ENCODE measurements around the gene DENND1A. TPM values are rescaled to one million over a fixed set of nuclear protein-coding genes. Genes with fewer than 3 reads are reported as not detected.
A peak's percentile ranks its signal among the peaks of the same experiment; 100 is the strongest.

DENND1A gene
- total and polyA plus RNA-seq, 7 donors: 12.8 to 33.2 (median 19.2) TPM

DNA sequence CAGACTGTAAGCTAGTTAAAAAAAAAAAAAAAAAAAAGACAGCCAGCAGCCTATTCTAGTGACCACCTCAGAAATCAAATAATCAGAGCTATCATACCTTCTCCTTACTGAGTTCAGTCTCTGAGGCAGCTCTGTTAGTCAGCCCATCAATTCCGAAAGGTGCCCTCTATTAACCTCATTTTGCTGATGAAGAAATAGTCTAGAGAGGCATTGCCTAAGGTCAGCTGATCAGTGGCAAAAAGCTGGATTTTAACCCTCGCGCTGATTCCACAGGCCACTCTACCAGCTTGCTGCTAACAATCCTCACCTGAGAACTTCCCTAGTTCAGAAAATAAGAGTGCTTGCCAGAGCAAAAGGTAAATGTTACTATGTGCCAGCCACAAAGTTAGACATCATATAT lies 172.0 kb downstream of the DENND1A start:
- intact Hi-C loops (cut with DNase I): no loop called here
- Histone ChIP-seq H3K27me3 (no peaks in the 10 kb centered on the region), H3K36me3 (no peaks in the 10 kb centered on the region), H3K4me1 (peaks cover 0 to 57% (median 44%) of the 10 kb centered on the region in 4 donors), H3K4me3 (no peak overlapping the region), H3K27ac (peak overlapping the region in 1 of 4 donors; percentile 58), H3K9me3 (no peaks in the 10 kb centered on the region)
- DNase-seq: no peak
- TF ChIP-seq CTCF (IDR thresholded peaks at IDR 0.05) (no peak), POLR2A (IDR thresholded peaks at IDR 0.05) (no peak), EP300 (IDR thresholded peaks at IDR 0.05) (no peak), POLR2AphosphoS5 (IDR thresholded peaks at IDR 0.05) (no peak)
- 76 to 98% methylated on average over 3 of the region's 3 CpGs for WGBS, 2 donors

GRCh38 chr9:123757547-123757946 lies 172.4 kb downstream of the DENND1A start:
- WGBS, 2 donors: 82 to 89% methylated on average over 6 of the region's 6 CpGs
- TF ChIP-seq EP300 (IDR thresholded peaks at IDR 0.05) (no peak), POLR2AphosphoS5 (IDR thresholded peaks at IDR 0.05) (peak in 3 of 4 donors; percentile 61 to 83 (median 78)), CTCF (IDR thresholded peaks at IDR 0.05) (no peak), POLR2A (IDR thresholded peaks at IDR 0.05) (no peak)
- peak; percentile 65 for DNase-seq

GRCh38 chr9:123756484-123757106 lies 173.3 kb downstream of the DENND1A start:
- no peaks in the 10 kb centered on the region for H3K27me3 ChIP-seq
- no peak overlapping the region for H3K27ac ChIP-seq
- no peak for DNase-seq
- TF ChIP-seq POLR2A (IDR thresholded peaks at IDR 0.05) (no peak), CTCF (IDR thresholded peaks at IDR 0.05) (no peak), EP300 (IDR thresholded peaks at IDR 0.05) (no peak), POLR2AphosphoS5 (IDR thresholded peaks at IDR 0.05) (no peak)
- H3K4me3 ChIP-seq: no peak overlapping the region
- H3K36me3 ChIP-seq: no peaks in the 10 kb centered on the region
- intact Hi-C loops (cut with DNase I): no loop called here
- peaks cover 0 to 49% (median 37%) of the 10 kb centered on the region in 4 donors for H3K4me1 ChIP-seq
- no peaks in the 10 kb centered on the region for H3K9me3 ChIP-seq
- 89 to 92% methylated on average over 4 of the region's 4 CpGs for WGBS, 2 donors

More at GRCh38 chr9:123757547-123757946, 172.4 kb downstream of the DENND1A start:
- Histone ChIP-seq H3K9me3 (no peaks in the 10 kb centered on the region), H3K27ac (peak overlapping the region in 2 of 4 donors; percentile 30 to 58), H3K36me3 (no peaks in the 10 kb centered on the region), H3K4me1 (peaks cover 0 to 58% (median 46%) of the 10 kb centered on the region in 4 donors), H3K27me3 (no peaks in the 10 kb centered on the region), H3K4me3 (no peak overlapping the region)
- intact Hi-C loops (cut with DNase I): no loop called here

DNA sequence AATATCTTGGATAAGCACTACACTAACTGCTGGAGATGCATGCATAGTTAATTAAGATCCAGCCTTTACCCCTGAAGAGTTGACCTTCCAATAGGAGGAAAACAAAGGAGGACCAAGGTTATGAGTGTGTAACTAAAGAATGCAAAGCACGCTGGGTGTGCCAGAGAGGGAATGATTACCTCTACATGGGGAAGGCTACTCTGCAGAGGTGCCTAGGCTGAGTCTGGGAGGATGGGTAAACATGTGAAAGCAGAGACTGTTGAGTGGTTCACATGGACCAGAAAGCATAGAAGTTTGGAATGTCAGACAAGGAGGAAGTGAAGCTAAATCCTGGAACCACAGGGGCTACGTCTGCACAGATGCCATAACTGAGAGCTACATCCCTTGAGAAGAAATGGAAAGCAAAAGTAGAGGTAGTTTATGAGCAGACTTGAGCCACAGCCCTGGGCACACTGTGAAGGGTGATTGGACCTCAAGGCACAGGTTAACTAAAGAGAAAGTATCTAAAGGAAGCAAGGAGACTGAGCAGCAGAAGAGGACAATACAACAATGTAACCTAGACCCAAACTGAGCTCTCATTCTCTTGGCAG lies 176.2 kb downstream of the DENND1A start:
- Histone ChIP-seq H3K9me3 (no peaks in the 10 kb centered on the region), H3K27ac (no peak overlapping the region), H3K4me1 (peaks cover 0 to 51% (median 38%) of the 10 kb centered on the region in 4 donors), H3K36me3 (no peaks in the 10 kb centered on the region), H3K4me3 (no peak overlapping the region), H3K27me3 (no peaks in the 10 kb centered on the region)
- no peak for DNase-seq
- intact Hi-C loops (cut with DNase I): no loop called here
- 82 to 91% methylated on average over 2 of the region's 2 CpGs for WGBS, 2 donors
- TF ChIP-seq CTCF (IDR thresholded peaks at IDR 0.05): no peak
- no peak for TF ChIP-seq POLR2A (IDR thresholded peaks at IDR 0.05)
- no peak for TF ChIP-seq POLR2AphosphoS5 (IDR thresholded peaks at IDR 0.05)
- TF ChIP-seq EP300 (IDR thresholded peaks at IDR 0.05): no peak
